K562 (cell line): ENCODE measurements around the gene FPGS. TPM values are rescaled to one million over a fixed set of nuclear protein-coding genes. Genes with fewer than 3 reads are reported as not detected.

ENCODE experiments used
- BHLHE40 ChIP-seq: IDR thresholded peaks from 2 replicates; pipeline ENCODE4 v1.6.1; 2011; ENCODE audit warnings: low read length, improper control_type of control experiment
- CEBPB ChIP-seq: fragments of 450-650 bp; IDR thresholded peaks from 2 replicates; pipeline ENCODE4 v1.6.1; 2016; ENCODE audit warnings: missing genetic modification characterization, missing compliant biosample characterization
- GABPA ChIP-seq: fragments of 200-800 bp; sonication (Bioruptor generic); conservative IDR thresholded peaks from 2 replicates; pipeline ENCODE4 v1.6.1; 2016; ENCODE audit warnings: low read depth, missing genetic modification characterization, missing compliant biosample characterization
- GTF2F1 ChIP-seq: IDR thresholded peaks from 2 replicates; pipeline ENCODE4 v1.6.1; 2011; ENCODE audit warnings: low read depth, low read length, improper control_type of control experiment
- HDAC2 ChIP-seq: fragments of 450-650 bp; IDR thresholded peaks from 2 replicates; pipeline ENCODE4 v1.6.1; 2016; ENCODE audit warnings: mild to moderate bottlenecking
- MEF2A ChIP-seq: IDR thresholded peaks from 2 replicates; pipeline ENCODE4 v1.6.1; 2011; ENCODE audit warnings: low read depth, mild to moderate bottlenecking, low read length, moderate library complexity; ENCODE audit not compliant: control insufficient read depth
- MTA1 ChIP-seq: fragments of 450-650 bp; IDR thresholded peaks from 2 replicates; pipeline ENCODE4 v1.6.1; 2017; ENCODE audit warnings: borderline replicate concordance
- MYNN ChIP-seq, 2 experiments: sonication (generic); formaldehyde crosslinking in 1 of 2; IDR thresholded peaks; 2 replicates each; pipeline versions ENCODE4 v1.5.0 to v1.6.1; 2016 to 2020; ENCODE audit warnings: antibody characterized with exemption in 1 of 2, missing genetic modification reagents in 1 of 2
- NFE2L1 ChIP-seq: fragments of 450-650 bp; IDR thresholded peaks from 2 replicates; pipeline ENCODE4 v1.6.1; 2016; ENCODE audit warnings: missing genetic modification characterization, low read depth, mild to moderate bottlenecking, missing compliant biosample characterization, moderate library complexity, borderline replicate concordance
- NR2F6 ChIP-seq: fragments of 450-650 bp; formaldehyde crosslinking; IDR thresholded peaks from 2 replicates; pipeline ENCODE4 v1.4.0; 2020; ENCODE audit warnings: mild to moderate bottlenecking
- PHTF2 ChIP-seq: fragments of 250-450 bp; sonication (Bioruptor Pico); IDR thresholded peaks from 2 replicates; pipeline ENCODE4 v1.5.0; 2021; ENCODE audit warnings: mild to moderate bottlenecking
- SAFB ChIP-seq: fragments of 200-400 bp; formaldehyde crosslinking; IDR thresholded peaks from 2 replicates; pipeline ENCODE4 v1.6.1; 2017; ENCODE audit warnings: low read depth, low read length, borderline replicate concordance
- SIN3B ChIP-seq: fragments of 450-650 bp; IDR thresholded peaks from 2 replicates; pipeline ENCODE4 v1.6.1; 2017; ENCODE audit warnings: low read depth, mild to moderate bottlenecking, moderate library complexity
- ZNF232 ChIP-seq: sonication (generic); formaldehyde crosslinking; IDR thresholded peaks from 2 replicates; pipeline ENCODE4 v1.8.0; 2022; ENCODE audit warnings: mild to moderate bottlenecking, missing genetic modification reagents
- ZNF384 ChIP-seq: IDR thresholded peaks from 2 replicates; pipeline ENCODE4 v1.6.1; 2012; ENCODE audit warnings: low read depth, low read length, improper control_type of control experiment
- ZNF699 ChIP-seq: fragments of 250-450 bp; sonication (Bioruptor Pico); IDR thresholded peaks from 2 replicates; pipeline ENCODE4 v1.8.0; 2021; ENCODE audit warnings: mild to moderate bottlenecking, moderate library complexity; ENCODE audit not compliant: insufficient replicate concordance
- ZNF717 ChIP-seq: fragments of 250-450 bp; sonication (Bioruptor Pico); IDR thresholded peaks from 2 replicates; pipeline ENCODE4 v1.5.0; 2021
- ZNF778 ChIP-seq: fragments of 450-650 bp; formaldehyde crosslinking; IDR thresholded peaks from 2 replicates; pipeline ENCODE4 v1.4.0; 2020; ENCODE audit warnings: mild to moderate bottlenecking, moderate library complexity
- polyA plus RNA-seq, 8 experiments: library from polyadenylated mRNA; depleted of rRNA in 4 of 8; stranded (reverse) in 5 of 8; unstranded in 3 of 8; fragments of >200 nt; fragmentation: Nextera tagmentation in 2 of 8; fragmentation: Illumina TruSeq in 1 of 8; extraction: Ambion mirVana in 2 of 8; extraction: Trizol in 1 of 8; gene quantifications; 2 replicates each; pipeline versions ENCODE4 v1.2.1 to v1.2.3, GENCODE V29; 2011 to 2014; ENCODE audit warnings: inconsistent platforms in 1 of 8, missing spikeins in 1 of 8
- total RNA-seq, 7 experiments: library from RNA; depleted of rRNA in 6 of 7; stranded (reverse); fragments of >200 nt in 6 of 7; fragmentation: Illumina TruSeq in 2 of 7; extraction: Trizol in 2 of 7; gene quantifications; 2 replicates each; pipeline versions ENCODE4 v1.2.1 to v1.2.3, GENCODE V29; 2011 to 2021; ENCODE audit warnings: low replicate concordance in 1 of 7
- TF ChIP-seq, protein P1 (sequence below): fragments of 250-450 bp; sonication (Bioruptor Pico); IDR thresholded peaks from 2 replicates; pipeline ENCODE4 v1.4.0; 2020; ENCODE audit warnings: mild to moderate bottlenecking
- TF ChIP-seq, protein P2 (sequence below), 3 experiments: fragments of 200-800 bp in 1 of 3; fragments of 250-450 bp in 1 of 3; fragments of 450-650 bp in 1 of 3; sonication (Bioruptor Pico) in 1 of 3; sonication (Bioruptor generic) in 1 of 3; formaldehyde crosslinking in 1 of 3; IDR thresholded peaks; 2 replicates each; pipeline versions ENCODE4 v1.6.1 to v1.8.0; 2016 to 2022; ENCODE audit warnings: mild to moderate bottlenecking in 2 of 3, missing genetic modification characterization in 2 of 3, missing compliant biosample characterization in 1 of 3, moderate library complexity in 1 of 3
- TF ChIP-seq, protein P3 (sequence below), 2 experiments: fragments of 450-650 bp; conservative IDR thresholded peaks; 2 replicates each; pipeline ENCODE4 v1.6.1; 2017; ENCODE audit warnings: mild to moderate bottlenecking in 2 of 2, moderate library complexity in 2 of 2

Gene FPGS
- total and polyA plus RNA-seq, 9 of the 15 experiments (the other 6 are each of a cell fraction or from before 2014, with no cell fraction given): 0.84 to 86.4 (median 59.2) TPM

GRCh38 chr9:127802576-127803443, at the start of gene FPGS (continued):
- TF ChIP-seq NR2F6 (CRISPR knock-in tag): no peak
- TF ChIP-seq, protein P1, sequence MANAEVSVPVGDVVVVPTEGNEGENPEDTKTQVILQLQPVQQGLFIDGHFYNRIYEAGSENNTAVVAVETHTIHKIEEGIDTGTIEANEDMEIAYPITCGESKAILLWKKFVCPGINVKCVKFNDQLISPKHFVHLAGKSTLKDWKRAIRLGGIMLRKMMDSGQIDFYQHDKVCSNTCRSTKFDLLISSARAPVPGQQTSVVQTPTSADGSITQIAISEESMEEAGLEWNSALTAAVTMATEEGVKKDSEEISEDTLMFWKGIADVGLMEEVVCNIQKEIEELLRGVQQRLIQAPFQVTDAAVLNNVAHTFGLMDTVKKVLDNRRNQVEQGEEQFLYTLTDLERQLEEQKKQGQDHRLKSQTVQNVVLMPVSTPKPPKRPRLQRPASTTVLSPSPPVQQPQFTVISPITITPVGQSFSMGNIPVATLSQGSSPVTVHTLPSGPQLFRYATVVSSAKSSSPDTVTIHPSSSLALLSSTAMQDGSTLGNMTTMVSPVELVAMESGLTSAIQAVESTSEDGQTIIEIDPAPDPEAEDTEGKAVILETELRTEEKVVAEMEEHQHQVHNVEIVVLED (CRISPR knock-in tag): peak; percentile 79
- TF ChIP-seq ZNF717 (CRISPR knock-in tag): no peak
- no peak for TF ChIP-seq SAFB
- TF ChIP-seq SIN3B: peak; percentile 74; the same call in 1 of the 2 replicates
- no peak for TF ChIP-seq ZNF778
- TF ChIP-seq GABPA: peak; percentile 79
- TF ChIP-seq, protein P2, sequence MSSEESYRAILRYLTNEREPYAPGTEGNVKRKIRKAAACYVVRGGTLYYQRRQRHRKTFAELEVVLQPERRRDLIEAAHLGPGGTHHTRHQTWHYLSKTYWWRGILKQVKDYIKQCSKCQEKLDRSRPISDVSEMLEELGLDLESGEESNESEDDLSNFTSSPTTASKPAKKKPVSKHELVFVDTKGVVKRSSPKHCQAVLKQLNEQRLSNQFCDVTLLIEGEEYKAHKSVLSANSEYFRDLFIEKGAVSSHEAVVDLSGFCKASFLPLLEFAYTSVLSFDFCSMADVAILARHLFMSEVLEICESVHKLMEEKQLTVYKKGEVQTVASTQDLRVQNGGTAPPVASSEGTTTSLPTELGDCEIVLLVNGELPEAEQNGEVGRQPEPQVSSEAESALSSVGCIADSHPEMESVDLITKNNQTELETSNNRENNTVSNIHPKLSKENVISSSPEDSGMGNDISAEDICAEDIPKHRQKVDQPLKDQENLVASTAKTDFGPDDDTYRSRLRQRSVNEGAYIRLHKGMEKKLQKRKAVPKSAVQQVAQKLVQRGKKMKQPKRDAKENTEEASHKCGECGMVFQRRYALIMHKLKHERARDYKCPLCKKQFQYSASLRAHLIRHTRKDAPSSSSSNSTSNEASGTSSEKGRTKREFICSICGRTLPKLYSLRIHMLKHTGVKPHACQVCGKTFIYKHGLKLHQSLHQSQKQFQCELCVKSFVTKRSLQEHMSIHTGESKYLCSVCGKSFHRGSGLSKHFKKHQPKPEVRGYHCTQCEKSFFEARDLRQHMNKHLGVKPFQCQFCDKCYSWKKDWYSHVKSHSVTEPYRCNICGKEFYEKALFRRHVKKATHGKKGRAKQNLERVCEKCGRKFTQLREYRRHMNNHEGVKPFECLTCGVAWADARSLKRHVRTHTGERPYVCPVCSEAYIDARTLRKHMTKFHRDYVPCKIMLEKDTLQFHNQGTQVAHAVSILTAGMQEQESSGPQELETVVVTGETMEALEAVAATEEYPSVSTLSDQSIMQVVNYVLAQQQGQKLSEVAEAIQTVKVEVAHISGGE (CRISPR knock-in tag; IDR thresholded peaks at IDR 0.05): peak in 1 of 3 experiments; percentile 90; a peak in 2 of 6 replicates
- no peak for TF ChIP-seq ZNF699 (CRISPR knock-in tag)
- TF ChIP-seq GTF2F1: 0 out of 2 replicates have a peak, but pooled peaks have one; percentile 45
- TF ChIP-seq CEBPB (tag): no peak
- no peak for TF ChIP-seq MYNN (IDR thresholded peaks at IDR 0.05)
- TF ChIP-seq MYNN (CRISPR knock-in tag; IDR thresholded peaks at IDR 0.05): no peak
- TF ChIP-seq BHLHE40: no peak
- TF ChIP-seq NFE2L1 (tag): no peak
- TF ChIP-seq PHTF2: no peak
- TF ChIP-seq, protein P3, sequence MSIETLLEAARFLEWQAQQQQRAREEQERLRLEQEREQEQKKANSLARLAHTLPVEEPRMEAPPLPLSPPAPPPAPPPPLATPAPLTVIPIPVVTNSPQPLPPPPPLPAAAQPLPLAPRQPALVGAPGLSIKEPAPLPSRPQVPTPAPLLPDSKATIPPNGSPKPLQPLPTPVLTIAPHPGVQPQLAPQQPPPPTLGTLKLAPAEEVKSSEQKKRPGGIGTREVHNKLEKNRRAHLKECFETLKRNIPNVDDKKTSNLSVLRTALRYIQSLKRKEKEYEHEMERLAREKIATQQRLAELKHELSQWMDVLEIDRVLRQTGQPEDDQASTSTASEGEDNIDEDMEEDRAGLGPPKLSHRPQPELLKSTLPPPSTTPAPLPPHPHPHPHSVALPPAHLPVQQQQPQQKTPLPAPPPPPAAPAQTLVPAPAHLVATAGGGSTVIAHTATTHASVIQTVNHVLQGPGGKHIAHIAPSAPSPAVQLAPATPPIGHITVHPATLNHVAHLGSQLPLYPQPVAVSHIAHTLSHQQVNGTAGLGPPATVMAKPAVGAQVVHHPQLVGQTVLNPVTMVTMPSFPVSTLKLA (conservative IDR thresholded peaks at IDR 0.05): peak; percentile 94 to 98
- no peak for TF ChIP-seq ZNF384
- TF ChIP-seq MTA1: peak; percentile 76; the same call in 1 of the 2 replicates
- peak; percentile 49; the same call in 1 of the 2 replicates for TF ChIP-seq HDAC2
- no peak for TF ChIP-seq ZNF232 (CRISPR knock-in tag)
- peak; percentile 43; the same call in 1 of the 2 replicates for TF ChIP-seq MEF2A
